ENCODE data around the gene SNX3. TPM values are rescaled to one million over a fixed set of nuclear protein-coding genes. Genes with fewer than 3 reads are reported as not detected.
"Not testable (repeated sequence)": the region's sequence is repeated elsewhere in the genome, so short reads cannot be mapped to it uniquely, and the experiment has no call there.

The SNX3 gene
- total RNA-seq, 2 experiments from 2014 or later = 62.5 to 68.4 TPM

DNA sequence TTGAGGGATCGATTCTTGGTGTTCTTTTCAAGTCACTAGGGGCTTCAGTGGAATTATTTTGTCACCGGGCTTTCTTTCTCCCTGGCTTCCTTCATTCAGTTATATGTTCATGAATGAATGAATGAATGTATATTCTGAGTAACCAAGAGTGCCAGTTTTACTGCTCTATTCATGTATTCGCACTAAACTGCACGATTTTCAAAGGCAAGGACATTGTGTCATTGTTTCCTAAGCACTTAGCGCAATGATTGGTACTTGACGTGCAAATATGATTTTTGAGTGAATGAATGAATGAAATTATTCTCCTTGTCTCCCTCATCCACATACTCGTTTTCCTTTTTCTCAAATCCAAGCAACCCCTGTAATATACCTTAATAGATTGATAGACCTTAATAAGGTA, 34.8 kb upstream of the SNX3 start:
- DNase-seq = no peak

DNA sequence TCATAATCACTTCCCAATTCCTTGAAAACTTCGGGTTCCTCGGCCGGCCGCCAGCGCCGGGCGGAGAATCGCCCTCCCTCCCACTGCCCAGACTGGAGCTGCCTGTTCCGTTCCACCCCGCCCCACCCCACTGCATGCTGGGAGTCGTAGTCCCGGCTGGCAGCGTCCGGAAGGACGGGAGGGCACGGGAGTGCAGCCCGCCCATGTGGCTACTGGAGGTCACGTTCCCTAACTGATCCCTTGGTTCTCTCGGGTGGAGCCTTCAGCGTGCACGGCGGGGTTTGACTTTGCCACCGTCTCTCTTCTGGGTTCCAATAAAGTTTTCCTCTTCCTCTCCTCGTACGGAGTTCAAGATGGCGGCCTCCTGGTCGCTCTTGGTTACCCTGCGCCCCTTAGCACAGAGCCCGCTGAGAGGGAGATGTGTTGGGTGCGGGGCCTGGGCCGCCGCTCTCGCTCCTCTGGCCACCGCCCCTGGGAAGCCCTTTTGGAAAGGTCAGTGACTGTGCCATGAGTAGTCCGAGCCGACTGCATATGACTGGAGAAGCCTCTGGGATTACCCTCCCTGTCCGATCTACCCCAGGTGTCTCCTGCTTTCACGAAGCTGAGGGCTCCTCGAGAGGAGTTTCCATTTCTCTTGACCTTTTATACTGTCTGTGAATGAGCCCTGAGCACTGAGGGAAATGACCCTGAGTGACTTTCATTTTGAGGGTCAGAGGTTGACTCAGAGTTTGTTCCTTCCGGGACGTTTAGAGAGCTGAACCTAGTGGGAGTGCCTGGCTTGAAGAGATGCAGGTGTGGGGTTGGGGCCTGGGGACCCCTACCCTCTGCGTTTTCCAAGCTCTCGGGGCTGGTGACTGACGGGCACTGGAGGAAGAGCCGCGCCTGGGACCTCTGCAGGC, 34.1 kb upstream of the SNX3 start, which contains the start of gene AFG1L:
TSS of gene AFG1L (plus strand) at position 328 of the 899 bp plus-strand sequence. CDS start at position 354, 26 bp downstream.
- TF ChIP-seq, protein P1, sequence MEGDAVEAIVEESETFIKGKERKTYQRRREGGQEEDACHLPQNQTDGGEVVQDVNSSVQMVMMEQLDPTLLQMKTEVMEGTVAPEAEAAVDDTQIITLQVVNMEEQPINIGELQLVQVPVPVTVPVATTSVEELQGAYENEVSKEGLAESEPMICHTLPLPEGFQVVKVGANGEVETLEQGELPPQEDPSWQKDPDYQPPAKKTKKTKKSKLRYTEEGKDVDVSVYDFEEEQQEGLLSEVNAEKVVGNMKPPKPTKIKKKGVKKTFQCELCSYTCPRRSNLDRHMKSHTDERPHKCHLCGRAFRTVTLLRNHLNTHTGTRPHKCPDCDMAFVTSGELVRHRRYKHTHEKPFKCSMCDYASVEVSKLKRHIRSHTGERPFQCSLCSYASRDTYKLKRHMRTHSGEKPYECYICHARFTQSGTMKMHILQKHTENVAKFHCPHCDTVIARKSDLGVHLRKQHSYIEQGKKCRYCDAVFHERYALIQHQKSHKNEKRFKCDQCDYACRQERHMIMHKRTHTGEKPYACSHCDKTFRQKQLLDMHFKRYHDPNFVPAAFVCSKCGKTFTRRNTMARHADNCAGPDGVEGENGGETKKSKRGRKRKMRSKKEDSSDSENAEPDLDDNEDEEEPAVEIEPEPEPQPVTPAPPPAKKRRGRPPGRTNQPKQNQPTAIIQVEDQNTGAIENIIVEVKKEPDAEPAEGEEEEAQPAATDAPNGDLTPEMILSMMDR (IDR thresholded peaks at IDR 0.05) = no peak
- intact Hi-C loops (cut with micrococcal nuclease) = no loop called here
- peak within 1 kb of the TSS; percentile 90 for H3K4me3 Mint-ChIP-seq

More for the DNA sequence above, 34.8 kb upstream of the SNX3 start:
- ChIA-PET POLR2A (interaction anchor here (0.9 to 2.3 kb wide), 5 partner anchors 12 to 40 kb away, joined by 3 to 11 read pairs (median 5); partner anchors contain the start of gene SNX3), CTCF (interaction anchor here (0.7 to 0.8 kb wide), 2 partner anchors 10 to 13 kb away, joined by 3 read pairs; no protein-coding TSS in a partner anchor)
- peak overlapping the region; percentile 100 for H3K27ac Mint-ChIP-seq
- intact Hi-C loops (cut with micrococcal nuclease) = no loop called here
- H3K27me3 Mint-ChIP-seq = no peaks in the 10 kb centered on the region
- H3K4me3 Mint-ChIP-seq = peak overlapping the region; percentile 90
- TF ChIP-seq, protein P1 (IDR thresholded peaks at IDR 0.05) = no peak
- H3K36me3 Mint-ChIP-seq (ENCODE audit: low read depth) = no peaks in the 10 kb centered on the region
- no peaks in the 10 kb centered on the region for H3K9me3 Mint-ChIP-seq
- H3K4me1 Mint-ChIP-seq (ENCODE audit: low read depth) = peaks cover 15% of the 10 kb centered on the region
- ATAC-seq = no peak

DNA sequence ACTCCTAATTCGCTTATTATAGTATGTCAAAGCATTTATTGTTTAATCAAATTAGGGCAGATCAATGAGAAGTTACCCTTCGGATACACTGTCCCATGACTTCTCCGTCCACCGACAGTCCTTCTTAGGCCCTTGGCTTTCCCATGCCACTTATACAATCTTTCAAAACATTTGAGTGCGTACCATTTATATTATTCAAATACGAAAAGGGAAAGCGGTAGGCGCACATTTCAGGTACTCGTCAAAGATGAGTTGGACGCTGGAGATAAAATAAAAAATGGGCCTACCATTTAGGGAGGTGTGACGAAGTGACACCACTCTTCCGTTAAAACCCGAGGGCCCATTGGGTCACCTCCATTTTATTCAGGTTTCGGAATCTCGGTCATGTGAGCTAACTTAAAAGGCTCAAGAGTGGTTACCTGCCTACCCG, 33.5 kb upstream of the SNX3 start:
- no peaks in the 10 kb centered on the region for H3K9me3 Mint-ChIP-seq
- H3K27me3 Mint-ChIP-seq = no peaks in the 10 kb centered on the region
- H3K4me3 Mint-ChIP-seq = peak overlapping the region; percentile 90
- peak overlapping the region; percentile 100 for H3K27ac Mint-ChIP-seq
- intact Hi-C loops (cut with micrococcal nuclease) = no loop called here
- no peak for DNase-seq
- TF ChIP-seq, protein P1 (IDR thresholded peaks at IDR 0.05) = no peak
- ChIA-PET CTCF (interaction anchor here (0.6 to 1.1 kb wide), 2 partner anchors 33 to 146 kb away, joined by 3 to 4 read pairs; partner anchors contain the start of gene SNX3), POLR2A (interaction anchor here (0.5 to 2.3 kb wide), 6 partner anchors 12 to 336 kb away, joined by 3 to 11 read pairs (median 3); partner anchors contain the start of genes SEC63 and SNX3)
- H3K4me1 Mint-ChIP-seq (ENCODE audit: low read depth) = peaks cover 12% of the 10 kb centered on the region
- no peaks in the 10 kb centered on the region for H3K36me3 Mint-ChIP-seq (ENCODE audit: low read depth)
- peak; percentile 49 for ATAC-seq

More for the DNA sequence above, 34.1 kb upstream of the SNX3 start, which contains the start of gene AFG1L:
- ATAC-seq = peak; percentile 89
- Mint-ChIP-seq H3K27ac (peak within 1 kb of the TSS; percentile 100), H3K27me3 (no peaks in the 10 kb centered on the region), H3K4me1 (ENCODE audit: low read depth) (peaks cover 15% of the 10 kb centered on the region), H3K36me3 (ENCODE audit: low read depth) (no peaks in the 10 kb centered on the region), H3K9me3 (no peaks in the 10 kb centered on the region)
- peak; percentile 91 for DNase-seq
- ChIA-PET CTCF (interaction anchor here (0.8 to 1.1 kb wide), 2 partner anchors 9 to 34 kb away, joined by 3 to 4 read pairs; partner anchors contain the start of gene SNX3), POLR2A (interaction anchor here (0.5 to 2.3 kb wide), 8 partner anchors 11 to 337 kb away, joined by 3 to 11 read pairs (median 4); partner anchors contain the start of genes SEC63 and SNX3)

DNA sequence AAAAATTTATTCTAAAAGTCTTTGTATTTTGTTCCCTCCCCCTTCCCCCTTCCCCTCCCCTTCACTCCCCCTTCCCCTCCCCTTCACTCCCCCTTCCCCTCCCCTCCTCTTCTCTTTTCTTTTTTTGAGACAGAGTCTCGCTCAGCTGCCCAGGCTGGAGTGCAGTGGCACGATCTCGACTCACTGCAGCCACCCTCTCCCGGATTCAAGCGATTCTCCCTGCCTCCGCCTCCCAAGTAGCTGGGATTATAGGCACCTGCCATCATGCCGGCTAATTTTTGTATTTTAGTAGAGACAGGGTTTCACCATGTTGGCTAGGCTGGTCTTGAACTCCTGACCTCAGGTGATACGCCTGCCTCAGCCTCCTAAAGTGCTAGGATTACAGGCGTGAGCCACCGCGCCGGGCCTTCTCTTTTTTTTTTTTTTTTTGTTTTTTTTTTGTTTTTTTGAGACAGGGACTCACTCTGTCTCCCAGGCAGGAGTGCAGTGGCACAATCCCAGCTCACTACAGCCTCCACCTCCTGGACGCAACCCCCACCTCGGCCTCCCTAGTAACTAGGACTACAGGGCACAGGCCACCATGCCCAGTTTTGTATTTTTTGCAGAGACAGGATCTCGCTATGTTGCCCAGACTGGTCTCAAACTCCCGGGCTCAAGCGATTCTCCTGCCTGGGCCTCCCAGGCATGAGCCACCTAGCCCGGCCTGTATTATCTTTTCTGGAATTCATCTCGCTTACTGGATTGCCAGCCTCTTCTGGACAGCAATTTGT, 32.9 kb upstream of the SNX3 start:
- ATAC-seq (no peak), DNase-seq (no peak)
- intact Hi-C loops (cut with micrococcal nuclease) = no loop called here
- Mint-ChIP-seq H3K4me1 (ENCODE audit: low read depth) (peaks cover 10% of the 10 kb centered on the region), H3K9me3 (no peaks in the 10 kb centered on the region), H3K27ac (peak overlapping the region; percentile 100), H3K36me3 (ENCODE audit: low read depth) (no peaks in the 10 kb centered on the region), H3K27me3 (no peaks in the 10 kb centered on the region), H3K4me3 (peak overlapping the region; percentile 90)
- CTCF ChIA-PET = interaction anchor here (0.6 to 1.1 kb wide), 2 partner anchors 32 to 147 kb away, joined by 3 to 4 read pairs; partner anchors contain the start of gene SNX3
- POLR2A ChIA-PET = interaction anchor here (1.1 to 2.3 kb wide), 2 partner anchors 13 to 33 kb away, joined by 3 to 11 read pairs; partner anchors contain the start of gene SNX3
- TF ChIP-seq, protein P1 (IDR thresholded peaks at IDR 0.05) = no peak

DNA sequence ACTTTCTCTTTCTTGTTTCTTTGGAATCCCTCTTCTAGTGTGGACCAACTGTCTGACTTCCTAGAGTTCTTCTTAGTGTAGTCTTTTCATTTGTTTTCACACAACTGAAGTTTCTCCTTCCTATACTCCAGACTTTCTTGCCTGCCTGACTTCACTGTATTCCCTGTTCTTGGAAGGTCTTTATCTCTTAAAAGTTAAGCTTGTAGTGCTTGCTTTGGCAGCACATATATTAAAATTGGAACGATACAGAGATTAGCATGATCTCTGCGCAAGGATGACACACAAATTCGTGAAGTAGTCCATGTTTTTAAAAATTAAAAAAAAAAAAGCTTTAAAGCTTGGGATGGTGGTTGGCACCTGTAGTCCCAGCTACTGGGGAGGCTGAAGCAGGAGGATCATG, 31.7 kb upstream of the SNX3 start:
- H3K4me1 Mint-ChIP-seq (ENCODE audit: low read depth); CTCF ChIA-PET; DNase-seq; H3K9me3 Mint-ChIP-seq; H3K36me3 Mint-ChIP-seq (ENCODE audit: low read depth); H3K27me3 Mint-ChIP-seq; intact Hi-C loops (cut with micrococcal nuclease); H3K27ac Mint-ChIP-seq; H3K4me3 Mint-ChIP-seq; ATAC-seq; POLR2A ChIA-PET: not testable (repeated sequence)

Measured in activated CD8-positive, alpha-beta T cell treated with anti-CD3 and anti-CD28 coated beads for 36 hours (primary cell).